ENCODE data around the gene OR10G3. TPM values are rescaled to one million over a fixed set of nuclear protein-coding genes. Genes with fewer than 3 reads are reported as not detected.

OR10G3 gene
- polyA plus RNA-seq, 4 donors: not detected

- H3K36me3 ChIP-seq (ENCODE audit: control insufficient read depth in 3 of 3, insufficient read depth in 2 of 3, low read depth in 1 of 3, low read length in 3 of 3): no peaks in the 10 kb centered on the region
- H3K9me3 ChIP-seq (ENCODE audit: control insufficient read depth in 2 of 2, insufficient read depth in 1 of 2, low read depth in 1 of 2, low read length in 1 of 2): no peaks in the 10 kb centered on the region
- DNase-seq (no peak), FAIRE-seq (no peak)
- no peaks in the 10 kb centered on the region for H3K4me1 ChIP-seq (ENCODE audit: control insufficient read depth in 3 of 3, insufficient read depth in 2 of 3, low read depth in 1 of 3, low read length in 2 of 3)
- no peak overlapping the region for H3K27ac ChIP-seq (ENCODE audit: low read depth in 1 of 3, low read length in 2 of 3)
- 89 to 92% (median 90%) methylated on average over 9 of the region's 9 CpGs for WGBS, 3 donors
- H3K27me3 ChIP-seq (ENCODE audit: control insufficient read depth in 3 of 3, insufficient read depth in 3 of 3, low read length in 3 of 3): peaks cover 0 to 3% (median 0%) of the 10 kb centered on the region in 3 donors
- no peak overlapping the region for H3K4me3 ChIP-seq (ENCODE audit: low read depth in 1 of 3, low read length in 3 of 3)
Observed at GRCh38 chr14:21541413-21542074, 38.3 kb downstream of the OR10G3 start.

GRCh38 chr14:21539189-21539940 is 40.5 kb downstream of the OR10G3 start:
- 10 to 17% (median 17%) methylated on average over 3 of the region's 3 CpGs for WGBS, 3 donors
- H3K4me1 ChIP-seq (ENCODE audit: control insufficient read depth in 3 of 3, insufficient read depth in 2 of 3, low read depth in 1 of 3, low read length in 2 of 3): no peaks in the 10 kb centered on the region
- DNase-seq (no peak), FAIRE-seq (no peak)
- H3K9me3 ChIP-seq (ENCODE audit: control insufficient read depth in 2 of 2, insufficient read depth in 1 of 2, low read depth in 1 of 2, low read length in 1 of 2): no peaks in the 10 kb centered on the region
- no peaks in the 10 kb centered on the region for H3K36me3 ChIP-seq (ENCODE audit: control insufficient read depth in 3 of 3, insufficient read depth in 2 of 3, low read depth in 1 of 3, low read length in 3 of 3)
- no peak overlapping the region for H3K27ac ChIP-seq (ENCODE audit: low read depth in 1 of 3, low read length in 2 of 3)
- peaks cover 0 to 12% (median 8%) of the 10 kb centered on the region in 3 donors for H3K27me3 ChIP-seq (ENCODE audit: control insufficient read depth in 3 of 3, insufficient read depth in 3 of 3, low read length in 3 of 3)
- no peak overlapping the region for H3K4me3 ChIP-seq (ENCODE audit: low read depth in 1 of 3, low read length in 3 of 3)

- no peaks in the 10 kb centered on the region for H3K36me3 ChIP-seq (ENCODE audit: control insufficient read depth in 3 of 3, insufficient read depth in 2 of 3, low read depth in 1 of 3, low read length in 3 of 3)
- FAIRE-seq (no peak), DNase-seq (no peak)
- peaks cover 0 to 12% (median 8%) of the 10 kb centered on the region in 3 donors for H3K27me3 ChIP-seq (ENCODE audit: control insufficient read depth in 3 of 3, insufficient read depth in 3 of 3, low read length in 3 of 3)
- no peaks in the 10 kb centered on the region for H3K9me3 ChIP-seq (ENCODE audit: control insufficient read depth in 2 of 2, insufficient read depth in 1 of 2, low read depth in 1 of 2, low read length in 1 of 2)
- H3K4me3 ChIP-seq (ENCODE audit: low read depth in 1 of 3, low read length in 3 of 3): peak overlapping the region in 1 of 3 donors; percentile 28
- WGBS, 3 donors: 16 to 28% (median 17%) methylated on average over 3 of the region's 3 CpGs
- H3K27ac ChIP-seq (ENCODE audit: low read depth in 1 of 3, low read length in 2 of 3): no peak overlapping the region
- no peaks in the 10 kb centered on the region for H3K4me1 ChIP-seq (ENCODE audit: control insufficient read depth in 3 of 3, insufficient read depth in 2 of 3, low read depth in 1 of 3, low read length in 2 of 3)
Observed at GRCh38 chr14:21537090-21537424, 42.8 kb downstream of the OR10G3 start.

- DNase-seq (peak in 1 of 2 donors; percentile 32), FAIRE-seq (no peak)
- Histone ChIP-seq H3K27me3 (ENCODE audit: control insufficient read depth in 3 of 3, insufficient read depth in 3 of 3, low read length in 3 of 3) (peaks cover 0 to 12% (median 8%) of the 10 kb centered on the region in 3 donors), H3K27ac (ENCODE audit: low read depth in 1 of 3, low read length in 2 of 3) (no peak overlapping the region), H3K4me3 (ENCODE audit: low read depth in 1 of 3, low read length in 3 of 3) (peak overlapping the region in 1 of 3 donors; percentile 28), H3K4me1 (ENCODE audit: control insufficient read depth in 3 of 3, insufficient read depth in 2 of 3, low read depth in 1 of 3, low read length in 2 of 3) (no peaks in the 10 kb centered on the region), H3K9me3 (ENCODE audit: control insufficient read depth in 2 of 2, insufficient read depth in 1 of 2, low read depth in 1 of 2, low read length in 1 of 2) (no peaks in the 10 kb centered on the region), H3K36me3 (ENCODE audit: control insufficient read depth in 3 of 3, insufficient read depth in 2 of 3, low read depth in 1 of 3, low read length in 3 of 3) (no peaks in the 10 kb centered on the region)
- WGBS, 3 donors: 3 to 6% (median 4%) methylated on average over 24 to 25 of the region's 25 CpGs
Observed at GRCh38 chr14:21536418-21537089, 43.3 kb downstream of the OR10G3 start.

GRCh38 chr14:21535545-21536417 is 44.1 kb downstream of the OR10G3 start:
- Histone ChIP-seq H3K9me3 (ENCODE audit: control insufficient read depth in 2 of 2, insufficient read depth in 1 of 2, low read depth in 1 of 2, low read length in 1 of 2) (no peaks in the 10 kb centered on the region), H3K4me3 (ENCODE audit: low read depth in 1 of 3, low read length in 3 of 3) (peak overlapping the region in 1 of 3 donors; percentile 28), H3K4me1 (ENCODE audit: control insufficient read depth in 3 of 3, insufficient read depth in 2 of 3, low read depth in 1 of 3, low read length in 2 of 3) (no peaks in the 10 kb centered on the region), H3K36me3 (ENCODE audit: control insufficient read depth in 3 of 3, insufficient read depth in 2 of 3, low read depth in 1 of 3, low read length in 3 of 3) (no peaks in the 10 kb centered on the region), H3K27me3 (ENCODE audit: control insufficient read depth in 3 of 3, insufficient read depth in 3 of 3, low read length in 3 of 3) (peaks cover 0 to 12% (median 8%) of the 10 kb centered on the region in 3 donors), H3K27ac (ENCODE audit: low read depth in 1 of 3, low read length in 2 of 3) (no peak overlapping the region)
- 18 to 29% (median 25%) methylated on average over 6 of the region's 6 CpGs for WGBS, 3 donors
- FAIRE-seq (no peak), DNase-seq (no peak)

- H3K36me3 ChIP-seq (ENCODE audit: control insufficient read depth in 3 of 3, insufficient read depth in 2 of 3, low read depth in 1 of 3, low read length in 3 of 3): no peaks in the 10 kb centered on the region
- DNase-seq (no peak), FAIRE-seq (no peak)
- peaks cover 0 to 12% (median 8%) of the 10 kb centered on the region in 3 donors for H3K27me3 ChIP-seq (ENCODE audit: control insufficient read depth in 3 of 3, insufficient read depth in 3 of 3, low read length in 3 of 3)
- H3K9me3 ChIP-seq (ENCODE audit: control insufficient read depth in 2 of 2, insufficient read depth in 1 of 2, low read depth in 1 of 2, low read length in 1 of 2): no peaks in the 10 kb centered on the region
- H3K27ac ChIP-seq (ENCODE audit: low read depth in 1 of 3, low read length in 2 of 3): no peak overlapping the region
- 77 to 87% (median 83%) methylated on average over 4 of the region's 4 CpGs for WGBS, 3 donors
- H3K4me3 ChIP-seq (ENCODE audit: low read depth in 1 of 3, low read length in 3 of 3): no peak overlapping the region
- H3K4me1 ChIP-seq (ENCODE audit: control insufficient read depth in 3 of 3, insufficient read depth in 2 of 3, low read depth in 1 of 3, low read length in 2 of 3): no peaks in the 10 kb centered on the region
Observed at GRCh38 chr14:21534576-21534975, 45.3 kb downstream of the OR10G3 start.

GRCh38 chr14:21533294-21533693 is 46.6 kb downstream of the OR10G3 start:
- H3K9me3 ChIP-seq (ENCODE audit: control insufficient read depth in 2 of 2, insufficient read depth in 1 of 2, low read depth in 1 of 2, low read length in 1 of 2): no peaks in the 10 kb centered on the region
- no peak overlapping the region for H3K4me3 ChIP-seq (ENCODE audit: low read depth in 1 of 3, low read length in 3 of 3)
- peaks cover 0 to 4% (median 0%) of the 10 kb centered on the region in 3 donors for H3K4me1 ChIP-seq (ENCODE audit: control insufficient read depth in 3 of 3, insufficient read depth in 2 of 3, low read depth in 1 of 3, low read length in 2 of 3)
- H3K36me3 ChIP-seq (ENCODE audit: control insufficient read depth in 3 of 3, insufficient read depth in 2 of 3, low read depth in 1 of 3, low read length in 3 of 3): no peaks in the 10 kb centered on the region
- H3K27ac ChIP-seq (ENCODE audit: low read depth in 1 of 3, low read length in 2 of 3): no peak overlapping the region
- no peak for FAIRE-seq
- peaks cover 0 to 12% (median 8%) of the 10 kb centered on the region in 3 donors for H3K27me3 ChIP-seq (ENCODE audit: control insufficient read depth in 3 of 3, insufficient read depth in 3 of 3, low read length in 3 of 3)
- no peak for DNase-seq

- 91 to 100% (median 93%) methylated on average over 1 of the region's 1 CpG for WGBS, 3 donors
- FAIRE-seq (no peak), DNase-seq (no peak)
- H3K4me1 ChIP-seq (ENCODE audit: control insufficient read depth in 3 of 3, insufficient read depth in 2 of 3, low read depth in 1 of 3, low read length in 2 of 3): peaks cover 0 to 12% (median 0%) of the 10 kb centered on the region in 3 donors
- H3K27ac ChIP-seq (ENCODE audit: low read depth in 1 of 3, low read length in 2 of 3): no peak overlapping the region
- peaks cover 0 to 4% (median 0%) of the 10 kb centered on the region in 3 donors for H3K36me3 ChIP-seq (ENCODE audit: control insufficient read depth in 3 of 3, insufficient read depth in 2 of 3, low read depth in 1 of 3, low read length in 3 of 3)
- no peak overlapping the region for H3K4me3 ChIP-seq (ENCODE audit: low read depth in 1 of 3, low read length in 3 of 3)
- no peaks in the 10 kb centered on the region for H3K27me3 ChIP-seq (ENCODE audit: control insufficient read depth in 3 of 3, insufficient read depth in 3 of 3, low read length in 3 of 3)
- H3K9me3 ChIP-seq (ENCODE audit: control insufficient read depth in 2 of 2, insufficient read depth in 1 of 2, low read depth in 1 of 2, low read length in 1 of 2): no peaks in the 10 kb centered on the region
Observed at GRCh38 chr14:21529515-21529914, 50.4 kb downstream of the OR10G3 start.

Measured in small intestine (tissue), 7 donors.